GM21447 (cell line): ENCODE data around the gene PLAGL2.

Experiments
- ATAC-seq: cut with Tn5 transposase; IDR thresholded peaks from one replicate; pipeline ENCODE4 v1.9.1; 2021; ENCODE audit not compliant: unreplicated experiment

The PLAGL2 gene

GRCh38 chr20:32153156-32153665, 54.3 kb downstream of the PLAGL2 start:
- no peak for ATAC-seq

- no peak for ATAC-seq
Observed at GRCh38 chr20:32152421-32153155, 55.0 kb downstream of the PLAGL2 start.

- no peak for ATAC-seq
Observed at GRCh38 chr20:32150291-32150848, 57.2 kb downstream of the PLAGL2 start.

- ATAC-seq, result no peak
Observed at GRCh38 chr20:32149566-32150170, 57.9 kb downstream of the PLAGL2 start.

- ATAC-seq, result no peak
Observed at GRCh38 chr20:32144898-32145662, 62.5 kb downstream of the PLAGL2 start.

GRCh38 chr20:32142991-32143390, 64.6 kb downstream of the PLAGL2 start:
- ATAC-seq, result no peak
